ENCODE measurements around the gene FARSA. TPM values are rescaled to one million over a fixed set of nuclear protein-coding genes. Genes with fewer than 3 reads are reported as not detected.

Gene FARSA
- total and polyA plus RNA-seq, 2 donors (not counting 3 experiments of a cell fraction or from before 2014, with no cell fraction given): 51.8 to 77.4 TPM

GRCh38 chr19:12891553-12892021, 41.9 kb downstream of the FARSA start:
- H3K27ac ChIP-seq (ENCODE audit: insufficient read depth, low read depth, low read length): no peak overlapping the region
- FAIRE-seq: no peak
- BruUV-seq (replicated peaks): TSS peak; percentile 19

More at GRCh38 chr19:12891553-12892021, 41.9 kb downstream of the FARSA start:
- Histone ChIP-seq H2AFZ (ENCODE audit: low read depth, low read length) (peak overlapping the region; percentile 97), H3K27me3 (ENCODE audit: control insufficient read depth in 2 of 2, insufficient read depth in 2 of 2, low read length in 2 of 2) (peaks cover 0 to 2% of the 10 kb centered on the region in 2 experiments), H3K36me3 (ENCODE audit: control insufficient read depth in 2 of 2, extremely low read depth in 1 of 2, insufficient read depth in 2 of 2, low read length in 2 of 2) (peaks cover 0 to 5% of the 10 kb centered on the region in 2 experiments), H3K9me3 (replicated peaks; ENCODE audit: control insufficient read depth, insufficient read depth, low read length) (no peaks in the 10 kb centered on the region), H3K9ac (replicated peaks; ENCODE audit: extremely low read depth, insufficient read depth, low read length) (peak overlapping the region; percentile 61), H4K20me1 (replicated peaks; ENCODE audit: control insufficient read depth, extremely low read depth, insufficient read depth, low read length) (no peaks in the 10 kb centered on the region), H3K9me1 (replicated peaks; ENCODE audit: control insufficient read depth, extremely low read depth, insufficient read depth, low read length) (no peaks in the 10 kb centered on the region), H3K79me2 (ENCODE audit: control insufficient read depth, insufficient read depth, low read length) (no peaks in the 10 kb centered on the region), H3K4me3 (replicated peaks in 1 of 3; ENCODE audit: insufficient read depth in 1 of 3, low read depth in 1 of 3, low read length in 3 of 3) (peak overlapping the region; percentile 40 to 79 (median 68)), H3K4me2 (ENCODE audit: insufficient read depth, low read length) (peak overlapping the region; percentile 86), H3K4me1 (ENCODE audit: control insufficient read depth, extremely low read depth, insufficient read depth, low read length) (peaks cover 10% of the 10 kb centered on the region)
- intact Hi-C loops (cut with micrococcal nuclease) (loop anchor here (2.0 kb wide), 1 partner anchor 47 kb away; the partner anchor contains the start of gene CALR), dilution Hi-C loops (cut with MboI; ENCODE audit: extremely low pct_ligation_motif_present, low sequenced_read_pairs) (no loop called here)
- POLR2A ChIA-PET: interaction anchor here (0.5 to 1.1 kb wide), 3 partner anchors 10 to 204 kb away, joined by 3 to 8 read pairs (median 4); no protein-coding TSS in a partner anchor
- TF ChIP-seq POLR2AphosphoS5 (IDR thresholded peaks at IDR 0.05; ENCODE audit: insufficient read depth, low read depth, low read length): no peak
- TF ChIP-seq FOS (IDR thresholded peaks at IDR 0.05; ENCODE audit: borderline replicate concordance, insufficient read depth, low read length): no peak
- TF ChIP-seq MAX (IDR thresholded peaks at IDR 0.05; ENCODE audit: insufficient read depth, insufficient read length): no peak
- no peak for TF ChIP-seq POLR2A (IDR thresholded peaks at IDR 0.05; ENCODE audit: low read depth, low read length)
- TF ChIP-seq GATA2 (IDR thresholded peaks at IDR 0.05; ENCODE audit: insufficient read depth, insufficient read length, low read depth, low read length): no peak
- TF ChIP-seq CTCF (IDR thresholded peaks at IDR 0.05; ENCODE audit: extremely low read depth in 1 of 2, insufficient read depth in 1 of 2, low read depth in 1 of 2, low read length in 2 of 2): no peak
- no peak for TF ChIP-seq JUN (IDR thresholded peaks at IDR 0.05; ENCODE audit: borderline replicate concordance, insufficient read depth, insufficient read length, low read depth)
- no peak for TF ChIP-seq EZH2 (IDR thresholded peaks at IDR 0.05; ENCODE audit: borderline replicate concordance, low read depth, low read length, severe bottlenecking)
- TF ChIP-seq MYC (IDR thresholded peaks at IDR 0.05; ENCODE audit: low read depth, low read length): no peak
- DNase-seq (ENCODE audit: low read depth, low spot score): no peak
- CTCF ChIA-PET: interaction anchor here (0.8 to 2.1 kb wide), 6 partner anchors 10 to 74 kb away, joined by 3 to 12 read pairs (median 4); partner anchors contain the start of genes DNASE2 and FARSA

Data from endothelial cell of umbilical vein (primary cell).